ENCODE results near the gene GJB2. TPM values are rescaled to one million over a fixed set of nuclear protein-coding genes. Genes with fewer than 3 reads are reported as not detected.

Gene GJB2
- 0.14 TPM in 1 of 2 replicates, not detected in the other for total RNA-seq

GRCh38 chr13:20192836-20193161, at the start of gene GJB2:
TSS of gene GJB2 (minus strand) at chr13:20192938. CDS start at chr13:20189581, 3,357 bp downstream.
- no peak for DNase-seq (ENCODE audit: low read depth, low spot score)

DNA sequence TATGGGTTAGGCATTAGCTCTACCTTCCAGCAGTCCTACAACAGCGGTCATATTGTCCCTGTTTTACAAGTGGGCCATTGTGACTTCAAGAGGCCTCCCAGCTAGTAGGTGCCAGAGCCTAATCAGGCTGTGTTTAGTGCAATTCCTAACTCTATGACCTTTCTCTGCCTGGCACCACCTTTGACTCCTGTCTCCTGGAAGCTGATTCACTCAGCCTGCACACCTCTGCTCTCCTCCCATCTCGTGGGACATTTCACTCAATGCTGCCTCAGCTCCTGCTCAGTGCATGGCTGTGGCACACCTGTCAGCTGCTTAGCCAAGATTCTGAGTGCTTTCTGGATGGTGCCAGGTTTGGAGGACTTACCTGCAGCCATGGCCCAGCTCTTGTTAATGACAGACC, 48.9 kb upstream of the GJB2 start:
- no peak for DNase-seq (ENCODE audit: low read depth, low spot score)

DNA sequence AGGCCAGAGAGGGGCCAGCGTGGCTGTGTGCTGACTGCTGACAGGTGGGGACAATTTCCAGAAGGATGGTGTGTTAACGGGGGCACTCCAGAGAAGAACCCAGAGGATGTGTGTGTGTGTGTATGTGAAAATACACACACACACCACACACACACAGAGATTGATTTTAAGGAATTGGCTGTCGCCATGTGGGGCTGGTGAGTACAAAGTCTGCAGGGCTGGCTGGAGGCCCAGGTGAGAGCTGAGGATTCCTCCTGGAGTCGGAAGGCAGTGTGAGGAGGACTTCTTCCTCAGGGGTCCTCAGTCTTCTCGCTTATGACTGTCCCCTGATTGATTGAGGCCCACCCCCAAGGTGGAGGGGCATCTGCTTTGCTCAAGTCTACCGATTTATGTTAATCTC, 47.0 kb upstream of the GJB2 start:
- DNase-seq (ENCODE audit: low read depth, low spot score): no peak

GRCh38 chr13:20232556-20233277, 40.0 kb upstream of the GJB2 start:
- DNase-seq (ENCODE audit: low read depth, low spot score): no peak

- DNase-seq (ENCODE audit: low read depth, low spot score): no peak
These were observed 39.3 kb upstream of the GJB2 start, which contains the start of gene GJB6 for GRCh38 chr13:20231839-20232555. TSS of gene GJB6 (minus strand) at chr13:20232319. CDS start at chr13:20223480, 8,839 bp downstream.

DNA sequence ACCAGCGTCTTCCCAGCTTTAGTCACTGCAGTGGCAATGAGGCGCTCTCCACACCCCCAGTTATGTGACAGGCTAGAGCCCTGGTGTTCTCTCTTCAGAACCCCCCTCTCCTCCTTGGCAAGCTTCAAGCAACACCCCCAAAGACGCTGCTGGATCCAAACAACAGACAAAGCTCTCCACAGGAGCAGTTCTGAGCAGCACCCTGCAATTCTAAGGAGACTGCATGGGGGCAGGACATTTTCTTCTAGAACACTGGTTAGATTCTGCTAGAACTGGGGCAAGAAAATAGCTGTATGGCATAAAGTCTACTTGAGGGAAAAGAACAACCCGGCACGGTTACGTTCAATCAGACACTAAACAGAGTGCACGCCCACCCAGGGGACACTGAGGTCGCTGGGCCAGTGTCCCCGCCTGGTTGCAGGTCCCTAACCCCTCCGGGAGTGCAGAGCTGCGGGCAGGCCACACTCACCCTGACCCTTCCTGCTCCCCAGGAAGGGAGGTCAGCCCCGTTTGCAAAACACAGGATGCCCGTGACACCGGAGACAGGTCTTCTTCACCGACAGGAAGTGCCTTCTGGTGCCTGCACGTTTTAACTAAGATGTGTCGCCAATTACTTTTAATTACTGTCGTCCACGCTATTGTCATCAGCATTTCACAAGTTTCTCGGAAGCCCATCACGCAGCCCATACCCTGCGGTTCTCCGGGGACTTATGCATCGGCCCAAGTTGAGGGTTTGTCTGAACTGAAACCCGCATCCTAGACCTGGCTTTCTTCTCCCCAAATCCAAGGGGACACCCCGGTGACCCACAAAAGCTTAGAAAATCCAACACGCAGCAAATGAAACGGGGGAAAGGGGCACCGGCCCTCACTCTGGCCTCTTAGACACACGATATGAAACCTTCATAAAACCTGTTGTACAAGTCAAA, 38.4 kb upstream of the GJB2 start:
- DNase-seq (ENCODE audit: low read depth, low spot score): no peak

DNA sequence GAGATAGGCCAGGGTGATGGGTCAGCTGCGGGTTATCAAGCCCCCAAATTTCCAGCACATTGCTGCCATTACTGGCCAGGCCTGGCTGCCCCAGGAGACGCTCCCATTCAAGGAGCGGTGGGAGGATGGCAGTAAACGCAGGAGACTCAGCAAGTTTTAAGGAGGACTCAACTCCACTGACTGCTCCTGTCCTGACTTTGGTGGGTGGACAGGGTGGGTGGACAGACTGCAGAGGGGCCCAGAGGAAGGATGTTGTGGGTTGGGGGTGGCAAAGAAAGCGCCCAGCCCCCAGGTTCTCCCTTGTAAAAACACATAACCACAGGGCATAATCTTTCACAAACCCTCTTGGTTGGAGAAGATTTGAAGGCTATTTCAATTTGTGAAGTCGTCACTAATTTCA, 35.0 kb upstream of the GJB2 start:
- no peak for DNase-seq (ENCODE audit: low read depth, low spot score)

DNA sequence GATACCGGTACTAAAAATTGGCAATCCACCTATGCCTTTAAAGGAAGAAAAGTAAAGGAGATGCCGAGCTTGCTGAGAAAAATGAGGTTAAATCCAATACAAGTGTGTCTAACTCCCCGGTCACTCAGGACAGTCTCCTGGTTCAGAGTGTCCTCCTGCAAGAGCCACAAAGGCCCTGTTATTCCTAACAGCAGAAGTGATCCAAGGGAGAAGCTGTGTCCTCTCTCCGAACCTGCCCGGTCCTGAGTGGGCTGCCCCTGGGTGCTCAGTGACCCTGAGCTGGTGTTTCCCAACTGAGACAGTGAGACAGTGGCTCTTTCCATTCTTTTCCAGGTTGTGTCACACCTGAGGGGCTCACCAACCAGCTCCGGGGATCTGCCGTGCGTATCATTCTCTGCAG, 34.5 kb upstream of the GJB2 start:
- no peak for DNase-seq (ENCODE audit: low read depth, low spot score)

GRCh38 chr13:20222553-20222952, 29.8 kb upstream of the GJB2 start:
- no peak for DNase-seq (ENCODE audit: low read depth, low spot score)

DNA sequence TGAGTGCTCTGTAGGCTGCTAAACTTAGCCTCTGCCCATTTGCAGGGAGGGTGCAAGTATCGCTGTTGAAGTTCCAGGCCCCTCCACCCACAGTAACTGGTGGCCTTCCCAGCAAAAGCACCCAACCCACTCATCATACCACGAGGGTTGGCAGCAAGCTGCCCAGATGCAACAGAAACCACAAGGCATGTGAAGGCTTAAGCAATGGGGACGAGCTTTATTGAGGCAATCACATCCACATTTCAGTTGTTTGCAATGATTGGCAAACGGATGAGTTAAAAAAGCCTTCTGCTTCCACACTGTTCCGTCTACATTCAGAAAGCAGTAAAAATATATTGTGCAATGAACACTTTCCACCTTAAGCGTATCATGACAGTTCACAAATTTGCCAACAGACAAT, 29.0 kb upstream of the GJB2 start:
- no peak for DNase-seq (ENCODE audit: low read depth, low spot score)

DNA sequence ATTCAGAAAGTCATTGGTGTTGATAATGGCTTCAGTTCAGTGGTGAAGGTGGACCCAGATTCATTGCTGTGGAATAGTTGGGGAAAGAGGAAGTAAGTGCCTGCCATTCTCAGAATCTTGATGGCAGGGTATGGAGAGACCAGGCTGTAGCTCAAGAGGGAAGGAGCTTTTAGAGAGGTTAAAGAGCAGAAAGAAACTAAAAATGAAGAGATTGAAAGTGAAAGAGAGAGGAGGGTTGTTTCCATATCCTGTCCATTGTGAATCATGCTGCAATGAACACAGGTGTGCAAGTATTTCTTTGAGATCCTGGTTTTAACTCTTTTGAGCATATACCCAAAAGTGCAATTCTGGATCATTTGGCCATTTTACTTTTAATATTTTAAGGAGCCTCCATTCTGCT, 26.8 kb upstream of the GJB2 start:
- no peak for DNase-seq (ENCODE audit: low read depth, low spot score)

DNA sequence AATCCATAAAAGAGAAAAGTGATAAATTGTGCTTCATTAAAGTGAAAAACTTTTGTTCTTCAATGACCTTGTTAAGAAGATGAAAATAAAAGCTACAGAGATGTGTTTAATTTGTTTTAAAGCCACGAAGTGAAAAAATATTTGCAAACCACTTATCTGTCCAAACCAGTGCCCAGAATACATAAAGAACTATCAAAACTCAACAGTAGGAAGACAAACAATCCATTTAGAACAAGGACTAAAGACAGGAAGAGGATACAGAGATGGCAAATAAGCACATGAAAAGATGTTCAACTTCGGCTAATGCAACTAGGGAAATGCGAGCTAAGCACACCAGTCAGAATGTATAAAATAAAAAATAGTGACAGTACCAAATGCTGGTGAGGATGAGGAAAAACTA, 24.4 kb upstream of the GJB2 start:
- DNase-seq (ENCODE audit: low read depth, low spot score): no peak

DNA sequence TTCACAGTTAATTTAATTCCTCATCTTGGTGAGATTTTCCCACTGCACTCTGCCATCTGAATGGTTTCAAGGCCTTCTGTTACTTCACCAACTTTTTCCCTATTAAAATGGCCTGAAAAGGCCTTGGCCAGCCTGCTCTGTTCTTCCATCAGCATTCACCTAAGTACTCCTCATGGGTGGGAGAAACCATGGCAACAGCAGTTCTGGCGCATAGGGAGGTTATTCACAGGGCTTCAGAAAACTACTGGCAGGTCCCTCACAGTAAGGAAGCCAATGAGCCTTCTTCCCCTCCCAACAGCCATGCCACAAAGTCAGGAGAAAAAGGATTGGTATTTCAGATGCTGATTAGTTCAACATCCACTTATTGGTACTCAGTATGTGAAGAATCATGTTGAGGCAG, 17.2 kb upstream of the GJB2 start:
- no peak for DNase-seq (ENCODE audit: low read depth, low spot score)

- DNase-seq (ENCODE audit: low read depth, low spot score): no peak
These were observed 14.0 kb upstream of the GJB2 start for GRCh38 chr13:20206698-20207235.

GRCh38 chr13:20206065-20206697, 13.4 kb upstream of the GJB2 start:
- DNase-seq (ENCODE audit: low read depth, low spot score): no peak

GRCh38 chr13:20198781-20199180, 6.0 kb upstream of the GJB2 start:
- no peak for DNase-seq (ENCODE audit: low read depth, low spot score)

GRCh38 chr13:20197361-20197834, 4.7 kb upstream of the GJB2 start:
- DNase-seq (ENCODE audit: low read depth, low spot score): no peak

- no peak for DNase-seq (ENCODE audit: low read depth, low spot score)
These were observed 3.1 kb upstream of the GJB2 start for GRCh38 chr13:20195801-20196200.

- DNase-seq (ENCODE audit: low read depth, low spot score): no peak
These were observed 1.3 kb upstream of the GJB2 start for GRCh38 chr13:20193907-20194631.

DNA sequence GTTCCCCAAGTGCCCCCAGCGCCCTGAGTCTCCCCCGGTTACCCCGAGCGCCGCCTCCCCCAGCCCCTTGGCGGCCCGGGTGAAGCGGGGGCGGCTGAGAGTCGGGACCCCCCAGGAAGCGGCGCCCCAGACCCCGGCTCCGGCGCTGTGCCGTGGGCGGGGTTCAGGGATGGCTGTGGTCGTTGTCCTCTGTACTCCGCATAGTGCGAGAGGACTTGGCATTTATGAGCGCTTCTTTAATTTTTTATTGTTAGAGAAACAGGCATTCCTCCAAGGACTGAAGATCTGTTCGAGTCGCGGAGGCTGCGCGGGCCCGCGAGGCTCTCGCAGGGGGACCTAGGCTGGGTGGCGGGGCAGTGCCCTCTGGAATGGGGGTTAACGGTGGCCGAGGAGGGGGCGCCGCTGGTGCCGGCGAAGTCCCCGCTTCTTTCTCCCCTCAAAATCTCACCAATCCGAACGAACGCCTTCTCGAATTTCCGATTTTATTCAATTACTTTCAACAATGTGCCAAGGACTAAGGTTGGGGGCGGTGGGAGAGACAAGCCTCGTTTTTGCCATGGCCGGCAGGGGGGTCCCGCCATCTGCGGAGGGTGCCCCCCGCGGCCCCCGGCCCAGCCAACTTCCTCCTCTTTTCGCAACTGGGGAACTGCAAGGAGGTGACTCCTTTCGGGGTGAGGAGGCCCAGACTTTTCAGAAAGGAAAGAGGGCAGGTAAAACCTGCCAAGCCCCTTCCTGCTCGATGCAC, 596 bp upstream of the GJB2 start:
- no peak for DNase-seq (ENCODE audit: low read depth, low spot score)
